GM19025 (cell line): Measurements from ENCODE around the gene AGGF1.
A peak's percentile ranks its signal among the peaks of the same experiment; 100 is the strongest.
"Not testable (repeated sequence)": the region's sequence is repeated elsewhere in the genome, so short reads cannot be mapped to it uniquely, and the experiment has no call there.

Source experiments
- ATAC-seq: cut with Tn5 transposase; IDR thresholded peaks from one replicate; pipeline ENCODE4 v1.9.1; 2021; ENCODE audit warnings: mild to moderate bottlenecking, low read depth, moderate library complexity; ENCODE audit not compliant: unreplicated experiment

The AGGF1 gene

DNA sequence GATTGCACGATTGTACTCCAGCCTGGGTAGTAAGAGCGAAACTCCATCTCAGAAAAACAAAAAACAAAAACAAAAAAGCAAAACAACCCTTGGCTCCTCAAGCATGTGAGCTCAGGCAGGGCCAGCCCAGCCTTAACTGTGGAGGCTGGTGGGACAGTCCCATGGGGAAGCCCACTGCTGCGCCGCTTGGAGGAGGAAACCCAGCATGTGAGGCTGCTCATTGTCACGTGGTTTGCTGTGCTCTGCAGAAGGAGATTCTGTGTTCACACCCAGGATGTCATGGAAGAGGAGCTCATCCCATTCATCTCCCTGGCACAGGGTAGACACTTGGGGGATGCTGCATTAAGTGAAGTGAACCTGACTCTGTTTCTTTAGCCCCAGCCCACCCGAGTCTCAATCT lies 52.9 kb downstream of the AGGF1 start:
- no peak for ATAC-seq

GRCh38 chr5:77086368-77086688 lies 56.1 kb downstream of the AGGF1 start:
- ATAC-seq: no peak

DNA sequence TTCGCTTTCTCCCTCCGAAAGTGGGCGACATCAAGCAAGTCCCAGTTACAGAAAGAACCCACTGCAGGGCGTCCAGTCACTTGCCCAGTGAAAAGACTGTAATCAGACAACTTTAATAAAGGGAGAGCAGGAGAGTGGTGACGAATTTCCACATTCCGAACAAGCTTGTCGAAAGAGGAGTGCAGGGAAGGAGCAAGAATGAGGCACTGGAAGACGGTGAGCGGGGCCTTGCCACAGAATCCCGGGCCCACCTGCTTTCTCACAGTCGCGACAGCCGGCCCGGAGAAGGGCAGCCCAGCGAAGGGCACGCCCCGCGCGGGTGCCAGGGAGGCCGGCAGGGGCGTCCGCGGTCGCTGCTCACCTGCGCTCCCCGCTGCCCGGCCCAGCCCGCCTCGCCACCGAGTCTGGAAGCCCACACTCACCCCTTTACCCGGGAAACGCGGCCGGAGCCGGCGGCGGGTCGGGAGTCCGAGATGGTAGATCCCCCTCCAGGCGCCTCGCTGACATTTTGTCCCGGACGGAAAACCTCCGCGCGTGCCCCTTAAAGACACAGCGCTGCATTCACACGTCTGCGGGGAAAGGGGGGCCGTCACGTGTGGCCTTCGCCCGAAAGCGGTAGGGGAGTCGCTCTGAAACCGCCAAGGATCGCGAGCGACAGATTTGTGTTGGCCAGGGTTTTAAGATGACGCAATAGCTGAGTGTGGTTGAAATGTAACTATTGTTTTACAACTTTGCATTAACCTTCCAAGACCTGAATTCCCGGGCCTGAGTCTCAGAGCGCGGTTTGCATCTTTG lies 56.7 kb downstream of the AGGF1 start, which contains the start of gene ZBED3:
Gene ZBED3 (minus strand): TSS at position 597 of the 795 bp plus-strand sequence. CDS start 9,407 bp downstream, outside the sequence.
- ATAC-seq: peak; percentile 63

GRCh38 chr5:77087484-77088261 lies 57.5 kb downstream of the AGGF1 start:
- no peak for ATAC-seq

GRCh38 chr5:77095189-77095588 lies 65.0 kb downstream of the AGGF1 start:
- ATAC-seq: no peak

DNA sequence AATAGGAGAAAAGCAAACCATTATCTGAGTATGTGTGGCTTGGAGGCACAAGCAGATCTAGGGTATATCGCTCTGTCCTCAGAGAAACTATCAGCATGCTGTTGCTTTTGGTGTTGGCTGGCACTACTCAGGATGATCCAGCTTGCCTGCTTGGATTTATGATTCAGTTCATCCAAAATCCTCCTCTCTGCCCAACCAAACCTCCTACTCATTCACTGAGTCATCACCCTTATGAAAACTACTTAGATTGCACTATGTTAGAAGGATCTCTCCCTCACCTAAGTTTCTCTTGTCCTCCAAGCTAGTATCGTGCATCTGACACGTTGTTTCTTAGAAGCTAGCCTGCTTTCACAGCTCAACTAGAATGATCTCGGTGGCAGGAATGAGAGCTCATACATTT lies 71.1 kb downstream of the AGGF1 start:
- ATAC-seq: no peak

DNA sequence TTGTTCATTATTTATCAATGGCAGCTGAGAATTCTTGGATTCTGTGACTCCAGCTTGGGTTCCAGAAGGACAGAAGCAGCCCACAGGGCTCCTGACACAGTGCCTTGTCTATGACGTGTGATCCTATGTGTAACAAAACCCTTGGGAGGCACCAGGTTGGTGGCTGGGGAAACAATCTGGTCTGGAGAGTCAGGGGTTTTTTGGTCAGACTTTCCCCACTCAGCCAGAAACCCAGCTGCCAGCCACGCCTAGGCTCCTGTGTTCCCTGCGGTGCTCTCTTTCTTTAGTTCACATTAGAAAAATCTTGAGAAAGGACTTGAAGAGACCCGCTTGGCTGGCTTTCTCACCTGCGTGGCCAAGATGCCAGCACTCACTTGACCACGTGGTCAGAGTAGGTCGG lies 72.3 kb downstream of the AGGF1 start:
- peak; percentile 49 for ATAC-seq

DNA sequence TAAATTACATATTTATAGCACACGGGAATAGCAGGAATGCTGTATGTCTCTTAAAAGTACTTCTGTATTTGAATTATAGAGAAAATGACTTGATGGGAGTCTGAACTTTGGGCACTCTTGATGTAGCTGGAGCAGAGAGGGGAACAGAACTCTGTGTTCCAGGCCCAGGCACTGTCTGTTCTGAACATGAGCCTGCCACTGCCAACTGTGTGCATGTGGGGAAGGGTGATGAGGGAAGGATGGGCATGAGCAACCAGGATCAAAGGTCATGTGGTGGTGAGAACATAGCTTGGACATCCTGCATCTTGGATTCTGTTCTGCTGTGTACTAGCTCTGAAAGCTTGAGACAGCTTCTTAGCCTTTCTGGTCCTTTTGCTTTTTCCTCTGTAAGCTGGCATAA lies 73.3 kb downstream of the AGGF1 start:
- no peak for ATAC-seq

- no peak for ATAC-seq
These were observed 74.6 kb downstream of the AGGF1 start for GRCh38 chr5:77104813-77105212.

GRCh38 chr5:77107035-77107434 lies 76.8 kb downstream of the AGGF1 start:
- not testable (repeated sequence) for ATAC-seq
